H1 (cell line): Measurements from ENCODE around the gene TMEM127. TPM values are rescaled to one million over a fixed set of nuclear protein-coding genes. Genes with fewer than 3 reads are reported as not detected.

ENCODE experiments used
- CTCF ChIA-PET: fragments of 300-600 bp; sonication (Branson Sonifier 250); formaldehyde crosslinking; loops from one replicate; lab custom pipeline; 2021; ENCODE audit not compliant: partially characterized antibody; lab: Charles Lee
- POLR2A ChIA-PET: fragments of 300-600 bp; sonication (Branson Sonifier 250); formaldehyde crosslinking; loops from one replicate; lab custom pipeline; 2021; ENCODE audit warnings: inconsistent platforms; ENCODE audit not compliant: partially characterized antibody; lab: Charles Lee
- DNase-seq, 2 experiments: peaks; one replicate each; pipeline versions ENCODE4 v3.0.0 to v3.0.0-alpha.2; 2010 to 2022; ENCODE audit warnings: low spot score in 2 of 2, low read depth in 1 of 2, mixed read lengths in 1 of 2
- FAIRE-seq: peaks from 2 replicates; lab custom pipeline; 2011; peaks lifted over from hg19 to GRCh38; lab: Jason Lieb, UNC
- H2AFZ ChIP-seq: 2 replicates; pipeline ENCODE4 v1.8.1; 2012; ENCODE audit warnings: low read length, inconsistent platforms
- H2AK5ac ChIP-seq: 2 replicates; pipeline ENCODE4 v1.6.1; 2013; ENCODE audit warnings: low read depth, low read length
- H2BK120ac ChIP-seq: replicated peaks from 2 replicates; pipeline ENCODE3; 2013; ENCODE audit warnings: low read depth, low read length, inconsistent platforms
- H2BK12ac ChIP-seq: 2 replicates; pipeline ENCODE4 v1.6.1; 2013; ENCODE audit warnings: low read depth, low read length
- H2BK15ac ChIP-seq: 2 replicates; pipeline ENCODE4 v1.6.1; 2013; ENCODE audit warnings: low read length
- H2BK20ac ChIP-seq: 2 replicates; pipeline ENCODE4 v1.6.1; 2013; ENCODE audit warnings: low read length
- H2BK5ac ChIP-seq: 2 replicates; pipeline ENCODE4 v1.6.1; 2013; ENCODE audit warnings: low read depth, low read length
- H3K14ac ChIP-seq: 2 replicates; pipeline ENCODE4 v1.6.1; 2013; ENCODE audit warnings: inconsistent platforms; ENCODE audit not compliant: insufficient read length
- H3K18ac ChIP-seq: 2 replicates; pipeline ENCODE4 v1.6.1; 2013; ENCODE audit warnings: low read length; ENCODE audit errors: extremely low read depth
- H3K23ac ChIP-seq: 2 replicates; pipeline ENCODE4 v1.6.1; 2013; ENCODE audit warnings: inconsistent platforms; ENCODE audit not compliant: insufficient read length
- H3K23me2 ChIP-seq: 2 replicates; pipeline ENCODE4 v1.6.1; 2013; ENCODE audit warnings: low read depth, low read length
- H3K27ac ChIP-seq: 2 replicates; pipeline ENCODE4 v1.6.1; 2011; ENCODE audit warnings: low read depth, low read length, inconsistent platforms
- H3K27me3 ChIP-seq, 4 experiments: replicated peaks in 1 of 4; 1 replicate in 1 of 4; 2 replicates in 3 of 4; pipeline versions ENCODE4 v1.6.1 to v1.8.1; 2011 to 2013; ENCODE audit warnings: low read length in 3 of 4, mild to moderate bottlenecking in 3 of 4, inconsistent platforms in 2 of 4, mixed read lengths in 2 of 4, moderate library complexity in 1 of 4; ENCODE audit not compliant: control insufficient read depth in 3 of 4, insufficient read depth in 3 of 4; ENCODE audit errors: extremely low read depth in 1 of 4
- H3K36me3 ChIP-seq, 4 experiments: 2 replicates each; pipeline versions ENCODE4 v1.6.1 to v1.8.1; 2011 to 2013; ENCODE audit warnings: mild to moderate bottlenecking in 4 of 4, low read length in 3 of 4, moderate library complexity in 2 of 4, control low read depth in 1 of 4, inconsistent platforms in 1 of 4; ENCODE audit not compliant: insufficient read depth in 4 of 4, control insufficient read depth in 2 of 4
- H3K4ac ChIP-seq: replicated peaks from 2 replicates; pipeline ENCODE3; 2013; ENCODE audit warnings: low read length, low read depth, mixed read lengths, inconsistent platforms; ENCODE audit not compliant: insufficient read length
- H3K4me1 ChIP-seq, 4 experiments: replicated peaks in 1 of 4; 1 replicate in 1 of 4; 2 replicates in 3 of 4; pipeline versions ENCODE4 v1.6.1 to v1.8.1; 2011 to 2013; ENCODE audit warnings: low read length in 3 of 4, inconsistent platforms in 2 of 4, mixed read lengths in 1 of 4; ENCODE audit not compliant: insufficient read depth in 4 of 4, control insufficient read depth in 3 of 4
- H3K4me2 ChIP-seq, 2 experiments: 2 replicates each; pipeline versions ENCODE4 v1.6.1 to v1.8.1; 2011 to 2013; ENCODE audit warnings: low read depth in 2 of 2, low read length in 2 of 2, control low read depth in 1 of 2, inconsistent platforms in 1 of 2, mild to moderate bottlenecking in 1 of 2; ENCODE audit not compliant: insufficient read depth in 1 of 2
- H3K4me3 ChIP-seq, 4 experiments: fragments of 200-600, 300-600 bp in 1 of 4; sonication (generic), shearing (Covaris generic), sonication (Bioruptor Twin) in 1 of 4; 2 replicates each; pipeline versions ENCODE4 v1.5.1 to v1.8.1; 2011 to 2016; ENCODE audit warnings: low read length in 4 of 4, low read depth in 3 of 4, control low read depth in 2 of 4, inconsistent platforms in 2 of 4, mild to moderate bottlenecking in 2 of 4, mixed read lengths in 1 of 4, moderate library complexity in 1 of 4; ENCODE audit not compliant: insufficient read depth in 2 of 4; ENCODE audit errors: extremely low read depth in 1 of 4
- H3K56ac ChIP-seq: replicated peaks from 2 replicates; pipeline ENCODE3; 2013; ENCODE audit warnings: low read depth, mild to moderate bottlenecking, mixed read lengths, low read length, inconsistent platforms; ENCODE audit not compliant: insufficient read length
- H3K79me1 ChIP-seq: 2 replicates; pipeline ENCODE4 v1.6.1; 2013; ENCODE audit warnings: low read depth, low read length, control low read depth
- H3K79me2 ChIP-seq, 2 experiments: 2 replicates each; pipeline versions ENCODE4 v1.6.1 to v1.8.1; 2012 to 2013; ENCODE audit warnings: low read length in 2 of 2, mild to moderate bottlenecking in 2 of 2, inconsistent platforms in 1 of 2; ENCODE audit not compliant: insufficient read depth in 2 of 2, control insufficient read depth in 1 of 2
- H3K9ac ChIP-seq, 4 experiments: replicated peaks in 1 of 4; 1 replicate in 1 of 4; 2 replicates in 3 of 4; pipeline versions ENCODE4 v1.6.1 to v1.8.1; 2011 to 2013; ENCODE audit warnings: low read depth in 3 of 4, low read length in 3 of 4, control low read depth in 2 of 4, mild to moderate bottlenecking in 2 of 4, moderate library complexity in 2 of 4, inconsistent platforms in 1 of 4; ENCODE audit errors: extremely low read depth in 1 of 4
- H3K9me3 ChIP-seq, 2 experiments: 2 replicates each; pipeline versions ENCODE4 v1.6.1 to v1.8.1; 2012 to 2013; ENCODE audit warnings: mild to moderate bottlenecking in 2 of 2, moderate library complexity in 2 of 2, control low read depth in 1 of 2, inconsistent platforms in 1 of 2, low read depth in 1 of 2, low read length in 1 of 2, mixed read lengths in 1 of 2; ENCODE audit not compliant: insufficient read depth in 2 of 2
- H4K20me1 ChIP-seq, 2 experiments: replicated peaks in 1 of 2; 2 replicates each; pipeline versions ENCODE3 to v1.8.1; 2011 to 2013; ENCODE audit warnings: inconsistent platforms in 2 of 2, low read length in 2 of 2, mild to moderate bottlenecking in 1 of 2; ENCODE audit not compliant: insufficient read depth in 2 of 2, control insufficient read depth in 1 of 2
- H4K5ac ChIP-seq: 2 replicates; pipeline ENCODE4 v1.6.1; 2013; ENCODE audit warnings: low read length, low read depth, mixed read lengths, inconsistent platforms; ENCODE audit not compliant: insufficient read length
- H4K8ac ChIP-seq: 2 replicates; pipeline ENCODE4 v1.8.0; 2013; ENCODE audit warnings: mild to moderate bottlenecking, moderate library complexity, low read length, inconsistent platforms; ENCODE audit not compliant: insufficient read depth; ENCODE audit errors: extremely low read depth
- H4K91ac ChIP-seq: replicated peaks from 2 replicates; pipeline ENCODE3; 2013; ENCODE audit warnings: low read length, mixed read lengths, inconsistent platforms; ENCODE audit not compliant: insufficient read length
- BCL11A ChIP-seq, 2 experiments: IDR thresholded peaks; one replicate each; pipeline ENCODE4 v1.6.1; 2011; ENCODE audit warnings: low read depth in 2 of 2, low read length in 2 of 2, mild to moderate bottlenecking in 2 of 2
- EP300 ChIP-seq, 2 experiments: IDR thresholded peaks; 1 replicate in 1 of 2; 2 replicates in 1 of 2; pipeline ENCODE4 v1.6.1; 2011 to 2012; ENCODE audit warnings: low read depth in 2 of 2, low read length in 2 of 2, mild to moderate bottlenecking in 2 of 2, borderline replicate concordance in 1 of 2, inconsistent platforms in 1 of 2, moderate library complexity in 1 of 2
- NRF1 ChIP-seq: IDR thresholded peaks from 2 replicates; pipeline ENCODE4 v1.6.1; 2011; ENCODE audit warnings: mild to moderate bottlenecking, low read depth, low read length, improper control_type of control experiment
- RBBP5 ChIP-seq: IDR thresholded peaks from 2 replicates; pipeline ENCODE4 v1.7.1; 2012; ENCODE audit warnings: low read depth, mild to moderate bottlenecking, inconsistent platforms, low read length, moderate library complexity, borderline replicate concordance
- SAP30 ChIP-seq: fragments of 300-600 bp; sonication (generic); IDR thresholded peaks from 2 replicates; pipeline ENCODE4 v1.7.1; 2012; ENCODE audit warnings: low read length, moderate library complexity, mild to moderate bottlenecking, inconsistent platforms; ENCODE audit not compliant: insufficient read depth, insufficient replicate concordance
- SP1 ChIP-seq: IDR thresholded peaks from 2 replicates; pipeline ENCODE4 v1.6.1; 2011; ENCODE audit warnings: low read depth, low read length
- SUZ12 ChIP-seq: fragments of 200-600 bp; sonication (generic); IDR thresholded peaks from 2 replicates; pipeline ENCODE4 v1.6.1; 2012; ENCODE audit warnings: mild to moderate bottlenecking, inconsistent platforms, low read length, moderate library complexity, mixed read lengths
- TBP ChIP-seq: IDR thresholded peaks from 2 replicates; pipeline ENCODE4 v1.6.1; 2011; ENCODE audit warnings: low read depth, low read length, improper control_type of control experiment
- TEAD4 ChIP-seq: IDR thresholded peaks from 2 replicates; pipeline ENCODE4 v1.6.1; 2012; ENCODE audit warnings: low read depth, low read length, inconsistent platforms, mixed read lengths
- WGBS, 2 experiments: shearing (Covaris generic) in 1 of 2; methylation state at CpG; one replicate each; pipeline versions ENCODE4 v1.1.6 to v1.1.7; 2013 to 2015; ENCODE audit warnings: low lambda C conversion rate in 2 of 2, mixed read lengths in 2 of 2, inconsistent platforms in 1 of 2, low coverage in 1 of 2, missing lambda C conversion rate in 1 of 2; ENCODE audit not compliant: insufficient replicate concordance in 2 of 2, insufficient coverage in 1 of 2, insufficient read length in 1 of 2; ENCODE audit errors: extremely low coverage in 1 of 2, missing lambda C conversion rate in 1 of 2; 5-methylcytosine and 5-hydroxymethylcytosine counted together
- polyA plus RNA-seq, 7 experiments: library from polyadenylated mRNA; depleted of rRNA in 3 of 7; stranded (reverse) in 5 of 7; unstranded in 2 of 7; fragments of >200 nt in 5 of 7; fragments of 200-250 nt in 2 of 7; gene quantifications; 1 replicate in 5 of 7; 2 replicates in 1 of 7; 4 replicates in 1 of 7; pipeline versions ENCODE4 v1.2.1 to v1.2.3, GENCODE V29; 2011 to 2013; ENCODE audit warnings: missing spikeins in 2 of 7, mixed read lengths in 2 of 7
- total RNA-seq: library from RNA; stranded (reverse); fragmentation: NEBNext Ultra II Directional; extraction: Animal tissue kit (Norgen Biotek cat#: 25700); gene quantifications from 2 replicates; pipeline ENCODE4 v1.2.1, GENCODE V29; 2021

The TMEM127 gene
- total and polyA plus RNA-seq, 2 of the 8 experiments (the other 6 are each of a cell fraction or from before 2014, with no cell fraction given): 25.0 to 41.0 TPM

GRCh38 chr2:96256611-96257113, 9.1 kb downstream of the TMEM127 start:
- no peak overlapping the region for H2BK15ac ChIP-seq
- no peak for FAIRE-seq

More at GRCh38 chr2:96256611-96257113, 9.1 kb downstream of the TMEM127 start:
- Histone ChIP-seq H3K9ac (no peak overlapping the region), H3K27ac (no peak overlapping the region), H2BK120ac (no peak overlapping the region), H3K23ac (no peak overlapping the region), H4K8ac (no peak overlapping the region), H4K5ac (no peak overlapping the region), H3K79me1 (peaks cover 20% of the 10 kb centered on the region), H2BK20ac (no peak overlapping the region), H2BK5ac (no peak overlapping the region), H3K4me1 (peaks cover 0 to 3% (median 1%) of the 10 kb centered on the region in 4 experiments; a peak in 3 of 7 replicates), H2AFZ (no peak overlapping the region), H3K79me2 (peaks cover 0 to 12% of the 10 kb centered on the region in 2 experiments; a peak in 2 of 4 replicates), H2BK12ac (no peak overlapping the region), H3K4me3 (no peak overlapping the region), H3K36me3 (peaks cover 3 to 11% (median 5%) of the 10 kb centered on the region in 4 experiments; a peak in 5 of 8 replicates), H2AK5ac (no peak overlapping the region), H3K4me2 (no peak overlapping the region), H3K4ac (no peak overlapping the region), H3K18ac (no peak overlapping the region), H3K23me2 (no peaks in the 10 kb centered on the region), H3K14ac (no peak overlapping the region), H4K20me1 (peaks cover 0 to 5% of the 10 kb centered on the region in 2 experiments), H3K27me3 (no peaks in the 10 kb centered on the region), H4K91ac (no peak overlapping the region), H3K9me3 (no peaks in the 10 kb centered on the region), H3K56ac (no peak overlapping the region)
- DNase-seq: no peak
- POLR2A ChIA-PET: interaction anchor here (0.6 to 1.3 kb wide), 3 partner anchors 10 to 44 kb away, joined by 3 to 4 read pairs (median 3); no protein-coding TSS in a partner anchor
- CTCF ChIA-PET: interaction anchor here (1.0 to 1.3 kb wide), 2 partner anchors 15 to 118 kb away, joined by 3 to 5 read pairs; no protein-coding TSS in a partner anchor
- TF ChIP-seq SAP30 (no peak), RBBP5 (no peak), TBP (no peak), NRF1 (no peak), EP300 (IDR thresholded peaks at IDR 0.05; ENCODE audit: borderline replicate concordance in 1 of 2, low read depth in 2 of 2, low read length in 2 of 2) (no peak), TEAD4 (no peak), SP1 (no peak), BCL11A (IDR thresholded peaks at IDR 0.05; ENCODE audit: low read depth in 2 of 2, low read length in 2 of 2) (no peak), SUZ12 (no peak)
- WGBS, 2 experiments: 81% methylated on average over 6 of the region's 6 CpGs; no CpG with 5 or more reads in 1 of the 2 experiments
